ENCODE results near the gene TOMM40. TPM values are rescaled to one million over a fixed set of nuclear protein-coding genes. Genes with fewer than 3 reads are reported as not detected.
"Not testable (repeated sequence)": the region's sequence is repeated elsewhere in the genome, so short reads cannot be mapped to it uniquely, and the experiment has no call there.

Gene TOMM40
- polyA plus RNA-seq, 1 donor from 2014 or later: 42.6 TPM

DNA sequence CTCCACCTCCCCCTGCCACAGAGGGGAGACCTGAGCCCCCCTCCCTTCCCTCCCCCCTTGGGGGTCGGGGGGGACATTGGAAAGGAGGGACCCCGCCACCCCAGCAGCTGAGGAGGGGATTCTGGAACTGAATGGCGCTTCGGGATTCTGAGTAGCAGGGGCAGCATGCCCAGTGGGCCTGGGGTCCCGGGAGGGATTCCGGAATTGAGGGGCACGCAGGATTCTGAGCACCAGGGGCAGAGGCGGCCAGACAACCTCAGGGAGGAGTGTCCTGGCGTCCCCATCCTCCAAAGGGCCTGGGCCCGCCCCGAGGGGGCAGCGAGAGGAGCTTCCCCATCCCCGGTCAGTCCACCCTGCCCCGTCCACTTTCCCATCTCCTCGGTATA is 12.2 kb downstream of the TOMM40 start:
- Mint-ChIP-seq H3K27me3 (peaks cover 16% of the 10 kb centered on the region), H3K4me1 (peaks cover 0 to 6% (median 4%) of the 10 kb centered on the region in 3 donors), H3K27ac (peak overlapping the region in 1 of 3 donors; percentile 5), H3K36me3 (no peaks in the 10 kb centered on the region), H3K9me3 (no peaks in the 10 kb centered on the region), H3K4me3 (no peak overlapping the region)

DNA sequence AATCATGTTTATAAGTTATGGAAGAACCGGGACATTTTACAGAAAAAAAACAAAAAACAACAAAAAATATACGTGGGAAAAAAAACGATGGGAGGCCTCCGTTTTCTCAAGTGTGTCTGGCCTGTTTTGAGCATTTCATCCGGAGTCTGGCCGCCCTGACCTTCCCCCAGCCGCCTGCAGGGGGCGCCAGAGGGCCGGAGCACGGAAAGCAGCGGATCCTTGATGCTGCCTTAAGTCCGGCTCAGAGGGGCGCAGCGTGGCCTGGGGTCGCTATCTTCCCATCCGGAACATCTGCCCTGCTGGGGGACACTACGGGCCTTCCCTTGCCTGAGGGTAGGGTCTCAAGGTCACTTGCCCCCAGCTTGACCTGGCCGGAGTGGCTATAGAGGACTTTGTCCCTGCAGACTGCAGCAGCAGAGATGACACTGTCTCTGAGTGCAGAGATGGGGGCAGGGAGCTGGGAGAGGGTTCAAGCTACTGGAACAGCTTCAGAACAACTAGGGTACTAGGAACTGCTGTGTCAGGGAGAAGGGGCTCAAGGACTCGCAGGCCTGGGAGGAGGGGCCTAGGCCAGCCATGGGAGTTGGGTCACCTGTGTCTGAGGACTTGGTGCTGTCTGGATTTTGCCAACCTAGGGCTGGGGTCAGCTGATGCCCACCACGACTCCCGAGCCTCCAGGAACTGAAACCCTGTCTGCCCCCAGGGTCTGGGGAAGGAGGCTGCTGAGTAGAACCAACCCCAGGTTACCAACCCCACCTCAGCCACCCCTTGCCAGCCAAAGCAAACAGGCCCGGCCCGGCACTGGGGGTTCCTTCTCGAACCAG is 12.8 kb downstream of the TOMM40 start:
- H3K9me3 Mint-ChIP-seq: no peaks in the 10 kb centered on the region
- H3K27ac Mint-ChIP-seq: peak overlapping the region in 2 of 3 donors; percentile 5 to 59
- peaks cover 0 to 6% (median 4%) of the 10 kb centered on the region in 3 donors for H3K4me1 Mint-ChIP-seq
- H3K36me3 Mint-ChIP-seq: no peaks in the 10 kb centered on the region
- H3K27me3 Mint-ChIP-seq: peaks cover 16% of the 10 kb centered on the region
- no peak overlapping the region for H3K4me3 Mint-ChIP-seq

DNA sequence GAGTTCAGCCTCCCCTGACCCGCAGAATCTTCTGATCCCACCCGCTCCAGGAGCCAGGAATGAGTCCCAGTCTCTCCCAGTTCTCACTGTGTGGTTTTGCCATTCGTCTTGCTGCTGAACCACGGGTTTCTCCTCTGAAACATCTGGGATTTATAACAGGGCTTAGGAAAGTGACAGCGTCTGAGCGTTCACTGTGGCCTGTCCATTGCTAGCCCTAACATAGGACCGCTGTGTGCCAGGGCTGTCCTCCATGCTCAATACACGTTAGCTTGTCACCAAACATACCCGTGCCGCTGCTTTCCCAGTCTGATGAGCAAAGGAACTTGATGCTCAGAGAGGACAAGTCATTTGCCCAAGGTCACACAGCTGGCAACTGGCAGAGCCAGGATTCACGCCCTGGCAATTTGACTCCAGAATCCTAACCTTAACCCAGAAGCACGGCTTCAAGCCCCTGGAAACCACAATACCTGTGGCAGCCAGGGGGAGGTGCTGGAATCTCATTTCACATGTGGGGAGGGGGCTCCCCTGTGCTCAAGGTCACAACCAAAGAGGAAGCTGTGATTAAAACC is 13.5 kb downstream of the TOMM40 start:
- no peak overlapping the region for H3K4me3 Mint-ChIP-seq
- H3K27ac Mint-ChIP-seq: no peak overlapping the region
- H3K9me3 Mint-ChIP-seq: no peaks in the 10 kb centered on the region
- peaks cover 0 to 6% (median 4%) of the 10 kb centered on the region in 3 donors for H3K4me1 Mint-ChIP-seq
- peaks cover 16% of the 10 kb centered on the region for H3K27me3 Mint-ChIP-seq
- H3K36me3 Mint-ChIP-seq: no peaks in the 10 kb centered on the region

- Mint-ChIP-seq H3K4me3 (peak within 1 kb of the TSS in 2 of 4 donors; percentile 49 to 80), H3K27ac (no peak within 1 kb of the TSS), H3K4me1 (peaks cover 0 to 6% (median 4%) of the 10 kb centered on the region in 3 donors), H3K9me3 (no peaks in the 10 kb centered on the region), H3K27me3 (peaks cover 16% of the 10 kb centered on the region), H3K36me3 (no peaks in the 10 kb centered on the region)
Measured at GRCh38 chr19:44905437-44906160, 14.5 kb downstream of the TOMM40 start, which contains the start of gene APOE. Gene APOE, plus strand, starts transcription at chr19:44905796. Its CDS starts 829 bp downstream, at chr19:44906625.

DNA sequence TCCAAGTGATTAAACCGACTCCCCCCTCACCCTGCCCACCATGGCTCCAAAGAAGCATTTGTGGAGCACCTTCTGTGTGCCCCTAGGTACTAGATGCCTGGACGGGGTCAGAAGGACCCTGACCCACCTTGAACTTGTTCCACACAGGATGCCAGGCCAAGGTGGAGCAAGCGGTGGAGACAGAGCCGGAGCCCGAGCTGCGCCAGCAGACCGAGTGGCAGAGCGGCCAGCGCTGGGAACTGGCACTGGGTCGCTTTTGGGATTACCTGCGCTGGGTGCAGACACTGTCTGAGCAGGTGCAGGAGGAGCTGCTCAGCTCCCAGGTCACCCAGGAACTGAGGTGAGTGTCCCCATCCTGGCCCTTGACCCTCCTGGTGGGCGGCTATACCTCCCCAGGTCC is 16.6 kb downstream of the TOMM40 start:
- Mint-ChIP-seq H3K4me3 (no peak overlapping the region), H3K36me3 (no peaks in the 10 kb centered on the region), H3K4me1 (peaks cover 0 to 6% (median 4%) of the 10 kb centered on the region in 3 donors), H3K9me3 (no peaks in the 10 kb centered on the region), H3K27me3 (peaks cover 23% of the 10 kb centered on the region), H3K27ac (no peak overlapping the region)

DNA sequence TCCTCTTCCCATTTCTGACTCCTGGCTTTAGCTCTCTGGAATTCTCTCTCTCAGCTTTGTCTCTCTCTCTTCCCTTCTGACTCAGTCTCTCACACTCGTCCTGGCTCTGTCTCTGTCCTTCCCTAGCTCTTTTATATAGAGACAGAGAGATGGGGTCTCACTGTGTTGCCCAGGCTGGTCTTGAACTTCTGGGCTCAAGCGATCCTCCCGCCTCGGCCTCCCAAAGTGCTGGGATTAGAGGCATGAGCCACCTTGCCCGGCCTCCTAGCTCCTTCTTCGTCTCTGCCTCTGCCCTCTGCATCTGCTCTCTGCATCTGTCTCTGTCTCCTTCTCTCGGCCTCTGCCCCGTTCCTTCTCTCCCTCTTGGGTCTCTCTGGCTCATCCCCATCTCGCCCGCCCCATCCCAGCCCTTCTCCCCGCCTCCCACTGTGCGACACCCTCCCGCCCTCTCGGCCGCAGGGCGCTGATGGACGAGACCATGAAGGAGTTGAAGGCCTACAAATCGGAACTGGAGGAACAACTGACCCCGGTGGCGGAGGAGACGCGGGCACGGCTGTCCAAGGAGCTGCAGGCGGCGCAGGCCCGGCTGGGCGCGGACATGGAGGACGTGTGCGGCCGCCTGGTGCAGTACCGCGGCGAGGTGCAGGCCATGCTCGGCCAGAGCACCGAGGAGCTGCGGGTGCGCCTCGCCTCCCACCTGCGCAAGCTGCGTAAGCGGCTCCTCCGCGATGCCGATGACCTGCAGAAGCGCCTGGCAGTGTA is 17.2 kb downstream of the TOMM40 start:
- no peaks in the 10 kb centered on the region for H3K36me3 Mint-ChIP-seq
- peaks cover 25% of the 10 kb centered on the region for H3K27me3 Mint-ChIP-seq
- H3K9me3 Mint-ChIP-seq: no peaks in the 10 kb centered on the region
- H3K4me1 Mint-ChIP-seq: peaks cover 0 to 6% (median 4%) of the 10 kb centered on the region in 3 donors
- no peak overlapping the region for H3K4me3 Mint-ChIP-seq
- H3K27ac Mint-ChIP-seq: no peak overlapping the region

DNA sequence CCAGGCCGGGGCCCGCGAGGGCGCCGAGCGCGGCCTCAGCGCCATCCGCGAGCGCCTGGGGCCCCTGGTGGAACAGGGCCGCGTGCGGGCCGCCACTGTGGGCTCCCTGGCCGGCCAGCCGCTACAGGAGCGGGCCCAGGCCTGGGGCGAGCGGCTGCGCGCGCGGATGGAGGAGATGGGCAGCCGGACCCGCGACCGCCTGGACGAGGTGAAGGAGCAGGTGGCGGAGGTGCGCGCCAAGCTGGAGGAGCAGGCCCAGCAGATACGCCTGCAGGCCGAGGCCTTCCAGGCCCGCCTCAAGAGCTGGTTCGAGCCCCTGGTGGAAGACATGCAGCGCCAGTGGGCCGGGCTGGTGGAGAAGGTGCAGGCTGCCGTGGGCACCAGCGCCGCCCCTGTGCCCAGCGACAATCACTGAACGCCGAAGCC is 17.8 kb downstream of the TOMM40 start:
- H3K27ac Mint-ChIP-seq: no peak overlapping the region
- H3K4me1 Mint-ChIP-seq: peaks cover 4% of the 10 kb centered on the region in 3 donors
- no peaks in the 10 kb centered on the region for H3K9me3 Mint-ChIP-seq
- no peaks in the 10 kb centered on the region for H3K36me3 Mint-ChIP-seq
- H3K27me3 Mint-ChIP-seq: peaks cover 25% of the 10 kb centered on the region
- H3K4me3 Mint-ChIP-seq: no peak overlapping the region

- Mint-ChIP-seq H3K4me1 (peaks cover 5 to 9% (median 8%) of the 10 kb centered on the region in 3 donors), H3K4me3 (no peak overlapping the region), H3K36me3 (no peaks in the 10 kb centered on the region), H3K9me3 (no peaks in the 10 kb centered on the region), H3K27me3 (peaks cover 30% of the 10 kb centered on the region), H3K27ac (no peak overlapping the region)
Measured at GRCh38 chr19:44909775-44910174, 18.7 kb downstream of the TOMM40 start.

DNA sequence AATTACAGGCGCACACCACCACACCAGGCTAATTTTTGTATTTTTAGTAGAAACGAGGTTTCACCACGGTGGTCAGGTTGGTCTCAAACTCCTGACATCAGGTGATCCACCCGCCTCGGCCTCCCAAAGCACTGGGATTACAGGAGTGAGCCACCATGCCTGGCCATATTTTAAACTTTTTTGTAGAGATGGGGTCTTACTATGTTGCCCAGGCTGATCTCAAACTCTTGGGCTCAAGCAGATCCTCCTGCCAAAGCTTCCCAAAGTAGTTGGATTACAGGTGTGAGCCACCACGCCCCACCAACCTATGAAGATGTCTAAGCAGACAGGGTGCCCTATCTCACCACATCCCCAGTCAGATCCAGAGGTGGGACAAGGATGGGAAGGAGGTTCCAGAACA is 20.8 kb downstream of the TOMM40 start:
- H3K27ac Mint-ChIP-seq, H3K36me3 Mint-ChIP-seq, H3K4me3 Mint-ChIP-seq, H3K9me3 Mint-ChIP-seq, H3K4me1 Mint-ChIP-seq: not testable (repeated sequence)
- H3K27me3 Mint-ChIP-seq: peaks cover 20% of the 10 kb centered on the region

- no peak overlapping the region for H3K4me3 Mint-ChIP-seq
- no peaks in the 10 kb centered on the region for H3K9me3 Mint-ChIP-seq
- H3K36me3 Mint-ChIP-seq: no peaks in the 10 kb centered on the region
- H3K4me1 Mint-ChIP-seq: peaks cover 7 to 8% (median 7%) of the 10 kb centered on the region in 3 donors
- H3K27me3 Mint-ChIP-seq: peaks cover 17% of the 10 kb centered on the region
- no peak overlapping the region for H3K27ac Mint-ChIP-seq
Measured at GRCh38 chr19:44912854-44913253, 21.8 kb downstream of the TOMM40 start.

GRCh38 chr19:44913512-44914432 is 22.7 kb downstream of the TOMM40 start:
- H3K36me3 Mint-ChIP-seq, H3K27ac Mint-ChIP-seq, H3K4me1 Mint-ChIP-seq, H3K9me3 Mint-ChIP-seq: not testable (repeated sequence)
- Mint-ChIP-seq H3K4me3 (peak overlapping the region; percentile 80 to 88 (median 87)), H3K27me3 (peaks cover 14% of the 10 kb centered on the region)

GRCh38 chr19:44914433-44915206 is 23.6 kb downstream of the TOMM40 start, which contains the start of gene APOC1:
Gene APOC1, plus strand, starts transcription at chr19:44914608. Its CDS starts 284 bp downstream, at chr19:44914892.
- H3K4me1 Mint-ChIP-seq, H3K36me3 Mint-ChIP-seq, H3K9me3 Mint-ChIP-seq: not testable (repeated sequence)
- Mint-ChIP-seq H3K27me3 (peaks cover 14% of the 10 kb centered on the region), H3K4me3 (peak within 1 kb of the TSS; percentile 86 to 98 (median 92)), H3K27ac (peak within 1 kb of the TSS in 2 of 3 donors; percentile 35 to 74)

- Mint-ChIP-seq H3K27ac (no peak overlapping the region), H3K4me3 (no peak overlapping the region), H3K9me3 (no peaks in the 10 kb centered on the region), H3K36me3 (peaks cover 2% of the 10 kb centered on the region), H3K27me3 (peaks cover 17% of the 10 kb centered on the region), H3K4me1 (peaks cover 3 to 6% (median 4%) of the 10 kb centered on the region in 3 donors)
Measured at GRCh38 chr19:44924243-44924725, 33.2 kb downstream of the TOMM40 start.

All from IgD-negative memory B cell (primary cell).